ENCODE data around the gene MIPOL1.

GRCh38 chr14:37447883-37448391 is 250.2 kb downstream of the MIPOL1 start:
- TF ChIP-seq EZH2 (IDR thresholded peaks at IDR 0.05; ENCODE audit: low read depth), result no peak
- TF ChIP-seq, protein P1, sequence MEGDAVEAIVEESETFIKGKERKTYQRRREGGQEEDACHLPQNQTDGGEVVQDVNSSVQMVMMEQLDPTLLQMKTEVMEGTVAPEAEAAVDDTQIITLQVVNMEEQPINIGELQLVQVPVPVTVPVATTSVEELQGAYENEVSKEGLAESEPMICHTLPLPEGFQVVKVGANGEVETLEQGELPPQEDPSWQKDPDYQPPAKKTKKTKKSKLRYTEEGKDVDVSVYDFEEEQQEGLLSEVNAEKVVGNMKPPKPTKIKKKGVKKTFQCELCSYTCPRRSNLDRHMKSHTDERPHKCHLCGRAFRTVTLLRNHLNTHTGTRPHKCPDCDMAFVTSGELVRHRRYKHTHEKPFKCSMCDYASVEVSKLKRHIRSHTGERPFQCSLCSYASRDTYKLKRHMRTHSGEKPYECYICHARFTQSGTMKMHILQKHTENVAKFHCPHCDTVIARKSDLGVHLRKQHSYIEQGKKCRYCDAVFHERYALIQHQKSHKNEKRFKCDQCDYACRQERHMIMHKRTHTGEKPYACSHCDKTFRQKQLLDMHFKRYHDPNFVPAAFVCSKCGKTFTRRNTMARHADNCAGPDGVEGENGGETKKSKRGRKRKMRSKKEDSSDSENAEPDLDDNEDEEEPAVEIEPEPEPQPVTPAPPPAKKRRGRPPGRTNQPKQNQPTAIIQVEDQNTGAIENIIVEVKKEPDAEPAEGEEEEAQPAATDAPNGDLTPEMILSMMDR (conservative IDR thresholded peaks at IDR 0.05), result no peak
